Amniotic stem cell (primary cell): Measurements from ENCODE around the gene CUL2.
"Not testable (repeated sequence)": the region's sequence is repeated elsewhere in the genome, so short reads cannot be mapped to it uniquely, and the experiment has no call there.

Source experiments
- DNase-seq: peaks from one replicate; lab custom pipeline; 2025; lab: John Stamatoyannopoulos, UW

Gene CUL2

GRCh38 chr10:35079763-35080162 lies 10.4 kb downstream of the CUL2 start:
- DNase-seq = peak; percentile 48

- DNase-seq = no peak
Observed at GRCh38 chr10:35079265-35079664, 10.9 kb downstream of the CUL2 start.

- DNase-seq = no peak
Observed at GRCh38 chr10:35075228-35075627, 14.9 kb downstream of the CUL2 start.

- DNase-seq = no peak
Observed at GRCh38 chr10:35074266-35074665, 15.9 kb downstream of the CUL2 start.

- no peak for DNase-seq
Observed at GRCh38 chr10:35070521-35070920, 19.6 kb downstream of the CUL2 start.

GRCh38 chr10:35063837-35064454 lies 26.2 kb downstream of the CUL2 start:
- no peak for DNase-seq

- DNase-seq = no peak
Observed at GRCh38 chr10:35059481-35059880, 30.7 kb downstream of the CUL2 start.

- DNase-seq = no peak
Observed at GRCh38 chr10:35058686-35059085, 31.5 kb downstream of the CUL2 start.

- peak; percentile 74 for DNase-seq
Observed at GRCh38 chr10:35058134-35058533, 32.0 kb downstream of the CUL2 start.

- no peak for DNase-seq
Observed at GRCh38 chr10:35056686-35057085, 33.5 kb downstream of the CUL2 start.

- DNase-seq = no peak
Observed at GRCh38 chr10:35056133-35056532, 34.0 kb downstream of the CUL2 start.

GRCh38 chr10:35050568-35050967 lies 39.6 kb downstream of the CUL2 start:
- DNase-seq = no peak

GRCh38 chr10:35046074-35046473 lies 44.1 kb downstream of the CUL2 start:
- DNase-seq = no peak

- DNase-seq = not testable (repeated sequence)
Observed at GRCh38 chr10:35045275-35045674, 44.9 kb downstream of the CUL2 start.

- DNase-seq = no peak
Observed at GRCh38 chr10:35043796-35044344, 46.3 kb downstream of the CUL2 start.

GRCh38 chr10:35042783-35043182 lies 47.4 kb downstream of the CUL2 start:
- no peak for DNase-seq

- DNase-seq = no peak
Observed at GRCh38 chr10:35041502-35041879, 48.6 kb downstream of the CUL2 start.

GRCh38 chr10:35040760-35041501 lies 49.2 kb downstream of the CUL2 start:
- DNase-seq = peak; percentile 63

- no peak for DNase-seq
Observed at GRCh38 chr10:35037104-35037503, 53.0 kb downstream of the CUL2 start.

GRCh38 chr10:35035606-35036005 lies 54.5 kb downstream of the CUL2 start:
- DNase-seq = no peak

- peak; percentile 5 for DNase-seq
Observed at GRCh38 chr10:35027567-35027966, 62.6 kb downstream of the CUL2 start.

- peak; percentile 2 for DNase-seq
Observed at GRCh38 chr10:35025916-35026315, 64.2 kb downstream of the CUL2 start.

GRCh38 chr10:35020481-35020880 lies 69.7 kb downstream of the CUL2 start:
- no peak for DNase-seq
